Thymus (tissue), 11 donors: ENCODE data around the gene ATOH8. TPM values are rescaled to one million over a fixed set of nuclear protein-coding genes. Genes with fewer than 3 reads are reported as not detected.

Experiments used
- DNase-seq, 9 donors: peaks; one replicate each; pipeline ENCODE4 v3.0.0-alpha.2; 2013; ENCODE audit warnings: low spot score in 9 of 9, low read depth in 6 of 9, missing footprints in 1 of 9
- H3K27ac ChIP-seq, 2 donors: one replicate each; pipeline ENCODE4 v1.5.1; 2013; ENCODE audit warnings: control low read depth in 1 of 2, low read depth in 1 of 2, low read length in 1 of 2, mild to moderate bottlenecking in 1 of 2, moderate library complexity in 1 of 2
- H3K27me3 ChIP-seq, 2 donors: one replicate each; pipeline ENCODE4 v1.5.1; 2013; ENCODE audit warnings: low read length in 1 of 2; ENCODE audit not compliant: control insufficient read depth in 2 of 2, insufficient read depth in 1 of 2
- H3K36me3 ChIP-seq, 2 donors: one replicate each; pipeline ENCODE4 v1.5.1; 2013; ENCODE audit warnings: low read length in 1 of 2, mild to moderate bottlenecking in 1 of 2, moderate library complexity in 1 of 2; ENCODE audit not compliant: control insufficient read depth in 2 of 2, insufficient read depth in 2 of 2
- H3K4me1 ChIP-seq, 2 donors: one replicate each; pipeline ENCODE4 v1.5.1; 2013; ENCODE audit warnings: low read length in 2 of 2; ENCODE audit not compliant: control insufficient read depth in 2 of 2, insufficient read depth in 2 of 2
- H3K4me3 ChIP-seq, 2 donors: one replicate each; pipeline ENCODE4 v1.5.1; 2013; ENCODE audit warnings: low read length in 2 of 2, control low read depth in 1 of 2, mild to moderate bottlenecking in 1 of 2
- H3K9me3 ChIP-seq, 2 donors: one replicate each; pipeline ENCODE4 v1.5.1; 2013; ENCODE audit warnings: low read length in 1 of 2, mild to moderate bottlenecking in 1 of 2; ENCODE audit not compliant: control insufficient read depth in 2 of 2, insufficient read depth in 1 of 2
- WGBS: extraction: QIAGEN DNeasy Blood & Tissue Kit; methylation state at CpG from one replicate; pipeline ENCODE4 v1.1.7; 2013; 5-methylcytosine and 5-hydroxymethylcytosine counted together
- polyA plus RNA-seq: library from polyadenylated mRNA; stranded (reverse); fragments of 200-250 nt; gene quantifications from one replicate; pipeline ENCODE4 v1.2.3, GENCODE V29; 2013
- total RNA-seq: library from RNA; stranded (reverse); fragments of 120-200 nt; gene quantifications from one replicate; pipeline ENCODE4 v1.2.4, GENCODE V29; 2013
- donor health status: healthy.

ATOH8 gene
- total and polyA plus RNA-seq, 2 donors = 2.0 to 19.1 TPM

DNA sequence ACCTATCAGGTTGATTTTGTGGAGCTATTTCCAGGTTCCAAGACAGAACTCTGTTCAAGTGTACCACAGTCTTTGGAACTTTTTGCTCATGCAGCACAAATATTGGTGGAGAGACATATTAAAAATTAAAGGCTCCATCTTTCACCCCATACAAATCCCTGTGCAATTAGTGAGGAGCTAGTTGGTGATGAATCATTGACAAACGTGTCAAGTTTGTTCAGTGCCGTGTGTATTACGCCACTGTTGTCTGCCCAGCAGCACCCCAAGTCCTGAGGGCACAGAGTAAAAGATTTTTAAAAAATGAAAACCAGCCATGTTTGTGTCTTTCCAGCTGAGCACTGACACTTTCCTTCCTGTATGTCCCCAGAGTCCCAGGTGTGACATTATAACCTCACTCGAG lies 9.3 kb downstream of the ATOH8 start:
- Histone ChIP-seq H3K36me3 (no peaks in the 10 kb centered on the region), H3K4me1 (peaks cover 0 to 8% of the 10 kb centered on the region in 2 donors), H3K27me3 (peaks cover 8 to 68% of the 10 kb centered on the region in 2 donors), H3K4me3 (no peak overlapping the region), H3K9me3 (peaks cover 1 to 13% of the 10 kb centered on the region in 2 donors), H3K27ac (no peak overlapping the region)
- WGBS = 81% methylated on average over 4 of the region's 4 CpGs
- DNase-seq = no peak

DNA sequence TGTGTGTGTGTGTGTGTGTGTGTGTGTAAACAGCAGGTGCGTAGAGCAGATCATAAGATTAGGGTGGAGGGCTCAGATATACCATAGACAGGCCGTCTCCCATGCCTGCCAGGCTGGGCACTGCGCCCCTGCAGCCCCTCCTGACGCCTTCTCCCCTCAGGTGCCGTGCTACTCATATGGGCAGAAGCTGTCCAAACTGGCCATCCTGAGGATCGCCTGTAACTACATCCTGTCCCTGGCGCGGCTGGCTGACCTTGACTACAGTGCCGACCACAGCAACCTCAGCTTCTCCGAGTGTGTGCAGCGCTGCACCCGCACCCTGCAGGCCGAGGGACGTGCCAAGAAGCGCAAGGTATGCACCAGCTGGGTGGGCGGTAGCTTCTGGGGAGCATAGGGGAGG lies 10.0 kb downstream of the ATOH8 start:
- Histone ChIP-seq H3K36me3 (no peaks in the 10 kb centered on the region), H3K4me1 (peaks cover 0 to 13% of the 10 kb centered on the region in 2 donors)

DNA sequence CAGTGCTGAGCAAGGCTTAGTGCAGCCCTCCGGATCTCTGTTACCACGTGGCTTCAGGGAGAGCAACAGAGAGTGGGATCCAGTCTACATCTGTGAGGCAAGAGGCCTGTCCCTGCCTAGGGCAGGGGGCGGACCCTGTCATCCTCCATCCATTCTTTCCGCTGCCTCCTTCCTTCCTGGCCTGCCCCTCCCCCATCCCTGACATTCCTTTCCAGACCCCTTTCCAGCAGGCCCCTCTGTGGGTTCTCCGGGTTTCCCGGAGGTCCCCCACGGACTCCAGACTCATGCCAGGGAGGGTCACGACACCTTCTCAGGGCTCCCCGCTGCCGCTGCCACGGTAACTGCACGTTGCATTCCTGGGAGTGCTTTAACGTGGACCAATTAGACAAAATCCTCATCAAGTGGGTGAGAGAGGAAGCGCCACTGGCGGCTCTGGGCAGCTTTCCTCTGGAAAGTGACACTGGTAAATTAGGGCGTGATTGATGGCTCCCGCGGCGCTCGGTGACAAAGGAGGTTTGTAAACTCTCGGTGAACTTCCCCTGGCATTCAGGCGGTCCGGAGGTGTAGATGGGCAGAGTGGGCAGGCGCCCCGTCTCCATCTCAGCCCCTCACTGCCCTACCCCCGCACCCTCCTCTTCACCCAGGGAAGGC lies 11.4 kb downstream of the ATOH8 start:
- DNase-seq = no peak
- Histone ChIP-seq H3K4me3 (no peak overlapping the region), H3K9me3 (peaks cover 0 to 9% of the 10 kb centered on the region in 2 donors), H3K27ac (no peak overlapping the region), H3K4me1 (peaks cover 0 to 18% of the 10 kb centered on the region in 2 donors), H3K27me3 (peaks cover 8 to 59% of the 10 kb centered on the region in 2 donors), H3K36me3 (no peaks in the 10 kb centered on the region)
- 25% methylated on average over 26 of the region's 26 CpGs for WGBS

More for the DNA sequence above, 10.0 kb downstream of the ATOH8 start:
- peaks cover 8 to 61% of the 10 kb centered on the region in 2 donors for H3K27me3 ChIP-seq
- H3K27ac ChIP-seq = no peak overlapping the region
- no peak for DNase-seq
- H3K9me3 ChIP-seq = peaks cover 0 to 9% of the 10 kb centered on the region in 2 donors
- H3K4me3 ChIP-seq = no peak overlapping the region
- 93% methylated on average over 16 of the region's 16 CpGs for WGBS

DNA sequence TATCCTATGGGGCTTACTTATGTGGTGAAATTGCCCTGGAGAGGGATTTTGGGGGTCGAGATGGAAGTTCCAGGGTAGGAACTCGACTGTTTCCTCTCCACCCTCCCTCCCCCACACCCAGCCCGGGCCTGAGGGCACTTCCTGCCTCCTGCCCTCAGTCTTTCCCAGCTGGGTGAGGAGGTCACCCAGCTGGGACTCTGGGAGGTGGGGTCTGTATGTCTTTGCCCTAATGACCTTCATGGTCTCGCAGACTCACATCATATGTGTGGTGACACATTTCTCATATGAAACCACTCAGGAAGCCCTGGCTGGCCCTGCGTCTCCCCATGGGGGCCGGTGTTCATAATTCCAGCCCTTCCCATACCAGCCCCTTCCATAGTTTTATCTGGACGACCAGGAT lies 12.4 kb downstream of the ATOH8 start:
- H3K4me3 ChIP-seq = no peak overlapping the region
- H3K9me3 ChIP-seq = peaks cover 0 to 9% of the 10 kb centered on the region in 2 donors
- 53% methylated on average over 7 of the region's 7 CpGs for WGBS
- peaks cover 8 to 62% of the 10 kb centered on the region in 2 donors for H3K27me3 ChIP-seq
- H3K4me1 ChIP-seq = peaks cover 0 to 21% of the 10 kb centered on the region in 2 donors
- H3K27ac ChIP-seq = no peak overlapping the region
- no peaks in the 10 kb centered on the region for H3K36me3 ChIP-seq
- no peak for DNase-seq

DNA sequence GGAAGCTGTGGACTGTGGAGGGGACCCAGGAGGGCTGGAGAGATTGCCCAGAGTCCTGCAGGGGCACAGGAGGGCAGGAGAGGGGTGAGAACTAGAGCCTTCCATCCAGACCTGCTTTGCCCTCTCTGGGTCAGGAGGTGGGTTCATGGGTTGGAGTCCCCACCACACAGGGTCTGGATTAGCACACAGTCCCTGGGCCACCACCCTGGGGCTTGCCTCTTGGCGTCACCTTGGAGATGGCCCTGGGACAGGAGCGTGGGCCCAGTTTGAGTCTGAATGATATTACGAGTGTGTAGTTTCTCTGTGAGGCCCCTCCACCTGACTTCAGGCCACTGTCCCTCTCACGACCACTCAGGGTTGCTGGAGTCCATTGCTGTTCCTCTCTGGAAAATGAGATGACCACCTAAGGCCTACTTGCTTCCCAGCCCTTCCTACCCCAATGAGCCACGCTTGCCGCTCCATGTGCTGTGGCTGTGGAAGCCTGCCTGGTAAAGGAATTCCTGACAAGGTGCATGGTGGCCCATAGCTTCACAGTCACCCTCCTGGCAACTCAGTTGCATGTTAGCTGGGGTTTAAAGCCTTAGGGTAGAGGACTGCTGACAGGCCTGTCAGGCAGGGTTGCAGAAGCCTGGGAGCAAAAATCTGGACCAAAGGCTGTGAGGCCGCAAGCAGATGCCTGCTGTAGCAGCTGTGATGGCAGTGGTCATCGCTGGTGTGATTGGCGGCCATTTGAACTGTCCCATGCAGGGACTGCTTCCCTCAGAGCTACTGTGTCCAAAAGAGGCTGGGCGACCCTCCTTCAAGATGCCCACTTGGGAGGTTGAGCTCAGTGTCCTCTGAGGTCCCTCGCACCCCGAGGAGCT lies 14.2 kb downstream of the ATOH8 start:
- WGBS = 93% methylated on average over 12 of the region's 12 CpGs
- Histone ChIP-seq H3K36me3 (no peaks in the 10 kb centered on the region), H3K4me3 (no peak overlapping the region), H3K27me3 (peaks cover 13 to 69% of the 10 kb centered on the region in 2 donors), H3K4me1 (peaks cover 0 to 21% of the 10 kb centered on the region in 2 donors), H3K9me3 (peaks cover 0 to 4% of the 10 kb centered on the region in 2 donors), H3K27ac (no peak overlapping the region)
- no peak for DNase-seq

DNA sequence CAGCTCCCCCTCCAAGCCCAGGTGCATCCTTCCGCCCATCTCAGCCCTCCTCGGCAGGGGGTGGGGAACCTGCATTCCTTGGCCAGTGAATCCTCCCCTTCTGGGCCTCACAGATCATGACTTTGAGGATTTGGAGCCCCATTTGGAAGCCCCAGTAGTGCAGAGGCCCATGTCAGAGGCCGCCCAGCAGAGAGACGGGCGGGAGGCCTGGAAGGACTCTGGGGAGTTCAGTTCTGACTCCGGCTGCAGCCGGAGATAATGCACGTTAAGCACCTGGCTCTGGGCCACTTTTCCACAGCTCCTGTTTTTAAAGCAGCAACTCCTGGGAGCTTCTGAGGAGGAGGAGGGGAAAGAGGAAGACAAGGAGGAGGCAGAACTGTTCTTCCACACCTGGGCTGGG lies 14.9 kb downstream of the ATOH8 start:
- peaks cover 0 to 4% of the 10 kb centered on the region in 2 donors for H3K9me3 ChIP-seq
- no peak overlapping the region for H3K4me3 ChIP-seq
- peaks cover 13 to 74% of the 10 kb centered on the region in 2 donors for H3K27me3 ChIP-seq
- WGBS = 95% methylated on average over 8 of the region's 8 CpGs
- no peaks in the 10 kb centered on the region for H3K36me3 ChIP-seq
- DNase-seq = no peak
- no peak overlapping the region for H3K27ac ChIP-seq
- peaks cover 0 to 21% of the 10 kb centered on the region in 2 donors for H3K4me1 ChIP-seq

DNA sequence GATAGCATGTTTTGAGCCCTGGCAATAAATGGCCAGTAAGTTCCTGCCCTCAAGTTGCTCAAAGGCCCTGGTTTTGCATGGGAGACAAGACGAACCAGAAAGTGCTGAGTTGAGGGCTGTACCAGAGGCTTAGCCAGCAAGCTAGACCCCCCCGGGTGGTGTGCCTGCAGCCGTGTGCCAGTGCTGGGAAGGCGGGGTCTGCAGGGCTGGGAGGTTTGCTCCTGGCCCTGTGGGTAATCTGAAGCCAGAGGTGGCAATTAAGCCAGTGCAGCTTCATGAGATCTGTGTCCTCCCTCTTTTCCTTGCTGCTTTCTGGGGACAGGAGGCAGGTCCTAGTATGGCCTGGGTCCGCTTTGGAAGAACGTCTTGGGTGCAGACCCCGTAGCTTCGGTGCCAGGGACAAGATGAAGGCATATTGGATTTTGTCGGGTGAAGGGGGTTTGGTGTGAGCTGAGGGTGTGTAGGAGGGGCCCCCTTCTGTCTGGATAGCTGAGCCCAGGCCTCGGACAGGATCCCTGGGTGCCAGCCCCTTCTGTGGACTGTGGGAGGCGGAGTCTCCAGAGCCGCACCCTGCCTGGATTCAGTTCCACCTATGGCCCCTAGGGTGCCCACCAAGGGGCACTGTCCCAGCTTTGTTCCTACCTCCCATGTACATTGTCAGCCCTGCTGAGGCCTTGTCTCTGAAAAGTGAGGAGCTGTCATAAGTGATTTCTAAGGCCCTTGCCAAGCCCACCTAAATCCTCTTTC lies 15.6 kb downstream of the ATOH8 start:
- WGBS = 95% methylated on average over 12 of the region's 12 CpGs
- no peak for DNase-seq
- Histone ChIP-seq H3K27ac (no peak overlapping the region), H3K4me3 (no peak overlapping the region), H3K9me3 (peaks cover 0 to 4% of the 10 kb centered on the region in 2 donors), H3K27me3 (peaks cover 12 to 74% of the 10 kb centered on the region in 2 donors), H3K4me1 (peaks cover 0 to 21% of the 10 kb centered on the region in 2 donors), H3K36me3 (no peaks in the 10 kb centered on the region)

DNA sequence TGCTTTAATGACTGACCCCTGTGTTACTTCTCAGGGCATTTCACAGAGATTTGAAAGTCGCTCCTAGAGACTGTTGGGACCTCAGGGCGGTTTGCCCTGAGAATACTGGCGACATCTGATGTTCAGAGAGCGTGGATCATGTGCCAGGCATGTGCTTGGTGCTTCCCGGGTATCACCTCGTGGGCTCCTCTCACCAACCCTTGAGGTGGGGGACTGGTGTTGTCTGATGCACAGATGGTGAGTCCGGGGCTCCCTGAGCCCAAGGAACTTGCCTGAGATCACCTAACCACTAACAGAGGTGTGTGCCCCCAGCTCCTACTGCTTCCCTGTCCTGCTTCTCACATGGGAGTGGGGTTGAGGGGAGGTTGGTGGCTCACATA lies 16.2 kb downstream of the ATOH8 start:
- H3K27ac ChIP-seq = no peak overlapping the region

More for the DNA sequence above, 16.2 kb downstream of the ATOH8 start:
- Histone ChIP-seq H3K36me3 (no peaks in the 10 kb centered on the region), H3K27me3 (peaks cover 9 to 70% of the 10 kb centered on the region in 2 donors), H3K4me1 (peaks cover 0 to 21% of the 10 kb centered on the region in 2 donors), H3K9me3 (peaks cover 0 to 4% of the 10 kb centered on the region in 2 donors), H3K4me3 (no peak overlapping the region)
- no peak for DNase-seq
- 98% methylated on average over 7 of the region's 7 CpGs for WGBS
